ENCODE measurements around the gene CORO2B. TPM values are rescaled to one million over a fixed set of nuclear protein-coding genes. Genes with fewer than 3 reads are reported as not detected.

Gene CORO2B
- total and polyA plus RNA-seq, 10 donors, result 0.93 to 8.8 (median 3.6) TPM

- peaks cover 0 to 45% (median 9%) of the 10 kb centered on the region in 7 donors for H3K27me3 ChIP-seq (replicated peaks in 1 of 7)
- TF ChIP-seq POLR2AphosphoS5 (IDR thresholded peaks at IDR 0.05) (no peak), POLR2A (IDR thresholded peaks at IDR 0.05) (no peak), CTCF (IDR thresholded peaks at IDR 0.05 in 8 of 11, conservative IDR thresholded peaks at IDR 0.05 in 3 of 11) (no peak)
- peaks cover 14 to 22% (median 18%) of the 10 kb centered on the region in 6 donors for H3K4me1 ChIP-seq
- H3K9me3 ChIP-seq, result no peaks in the 10 kb centered on the region
- H3K36me3 ChIP-seq, result no peaks in the 10 kb centered on the region
- intact Hi-C loops (cut with DNase I; ENCODE audit: low total_unique reads), result loop anchor here (10.0 kb wide), 1 partner anchor 94 kb away; no protein-coding TSS in a partner anchor
- H3K4me3 ChIP-seq, result no peak overlapping the region
- no peak overlapping the region for H3K27ac ChIP-seq
- peak; percentile 67 for DNase-seq
- WGBS, 5 donors, result 82 to 91% (median 90%) methylated on average over 13 of the region's 13 CpGs
Observed at GRCh38 chr15:68560501-68561113, 18.2 kb upstream of the CORO2B start.

- Histone ChIP-seq H3K36me3 (no peaks in the 10 kb centered on the region), H3K9me3 (no peaks in the 10 kb centered on the region), H3K4me3 (no peak overlapping the region), H3K27me3 (replicated peaks in 1 of 7) (peaks cover 0 to 44% (median 9%) of the 10 kb centered on the region in 7 donors), H3K4me1 (peaks cover 14 to 22% (median 18%) of the 10 kb centered on the region in 6 donors), H3K27ac (no peak overlapping the region)
- intact Hi-C loops (cut with DNase I; ENCODE audit: low total_unique reads), result loop anchor here (10.0 kb wide), 1 partner anchor 93 kb away; no protein-coding TSS in a partner anchor
- DNase-seq, result peak; percentile 58
- 80 to 91% (median 89%) methylated on average over 11 to 15 of the region's 15 CpGs for WGBS, 5 donors
- TF ChIP-seq CTCF (IDR thresholded peaks at IDR 0.05 in 8 of 11, conservative IDR thresholded peaks at IDR 0.05 in 3 of 11), result no peak
- no peak for TF ChIP-seq POLR2A (IDR thresholded peaks at IDR 0.05)
- TF ChIP-seq POLR2AphosphoS5 (IDR thresholded peaks at IDR 0.05), result no peak
Observed at GRCh38 chr15:68561171-68561900, 17.5 kb upstream of the CORO2B start.

- no peaks in the 10 kb centered on the region for H3K36me3 ChIP-seq
- TF ChIP-seq POLR2A (IDR thresholded peaks at IDR 0.05), result no peak
- no peak for TF ChIP-seq POLR2AphosphoS5 (IDR thresholded peaks at IDR 0.05)
- TF ChIP-seq CTCF (IDR thresholded peaks at IDR 0.05 in 8 of 11, conservative IDR thresholded peaks at IDR 0.05 in 3 of 11), result no peak
Observed at GRCh38 chr15:68561901-68562300, 16.9 kb upstream of the CORO2B start.

GRCh38 chr15:68564173-68564572 is 14.6 kb upstream of the CORO2B start:
- TF ChIP-seq POLR2AphosphoS5 (IDR thresholded peaks at IDR 0.05), result no peak
- no peak for TF ChIP-seq POLR2A (IDR thresholded peaks at IDR 0.05)
- no peak for TF ChIP-seq CTCF (IDR thresholded peaks at IDR 0.05 in 8 of 11, conservative IDR thresholded peaks at IDR 0.05 in 3 of 11)
- H3K27ac ChIP-seq, result no peak overlapping the region
- peaks cover 10 to 13% (median 11%) of the 10 kb centered on the region in 6 donors for H3K4me1 ChIP-seq
- 90 to 100% (median 94%) methylated on average over 5 of the region's 5 CpGs for WGBS, 5 donors
- DNase-seq, result peak; percentile 20
- intact Hi-C loops (cut with DNase I; ENCODE audit: low total_unique reads), result loop anchor here (10.0 kb wide), 1 partner anchor 91 kb away; no protein-coding TSS in a partner anchor
- H3K27me3 ChIP-seq (replicated peaks in 1 of 7), result peaks cover 0 to 37% (median 3%) of the 10 kb centered on the region in 7 donors
- H3K4me3 ChIP-seq, result no peak overlapping the region
- H3K36me3 ChIP-seq, result no peaks in the 10 kb centered on the region
- H3K9me3 ChIP-seq, result no peaks in the 10 kb centered on the region

More at GRCh38 chr15:68561901-68562300, 16.9 kb upstream of the CORO2B start:
- intact Hi-C loops (cut with DNase I; ENCODE audit: low total_unique reads), result loop anchor here (10.0 kb wide), 1 partner anchor 93 kb away; no protein-coding TSS in a partner anchor
- Histone ChIP-seq H3K4me1 (peaks cover 14 to 22% (median 18%) of the 10 kb centered on the region in 6 donors), H3K27ac (no peak overlapping the region), H3K4me3 (no peak overlapping the region), H3K9me3 (no peaks in the 10 kb centered on the region), H3K27me3 (replicated peaks in 1 of 7) (peaks cover 0 to 48% (median 9%) of the 10 kb centered on the region in 7 donors)
- peak; percentile 43 for DNase-seq
- WGBS, 5 donors, result 58 to 83% (median 73%) methylated on average over 3 of the region's 3 CpGs
